SK-N-SH treated with all-trans-retinoic acid at 6 μM for 48 hours (cell line): ENCODE results near the gene TMEM163.

Experiments used
- ATAC-seq: fragments of 200-7000 bp; cut with Tn5 transposase; 3 replicates; pipeline ENCODE4 v1.9.1; 2020; ENCODE audit warnings: mild to moderate bottlenecking, moderate library complexity
- ARNTL ChIP-seq: fragments of 450-650 bp; formaldehyde crosslinking; IDR thresholded peaks from 2 replicates; pipeline ENCODE4 v1.5.0; 2020; ENCODE audit warnings: low read depth, mild to moderate bottlenecking, moderate library complexity, borderline replicate concordance
- CREB5 ChIP-seq: fragments of 250-450 bp; sonication (Bioruptor Pico); IDR thresholded peaks from 2 replicates; pipeline ENCODE4 v1.5.1; 2020; ENCODE audit warnings: low read depth, mild to moderate bottlenecking, moderate library complexity
- CSDC2 ChIP-seq: fragments of 250-450 bp; sonication (Bioruptor Pico); IDR thresholded peaks from 2 replicates; pipeline ENCODE4 v1.5.0; 2020; ENCODE audit warnings: mild to moderate bottlenecking, moderate library complexity
- CSRNP3 ChIP-seq: fragments of 250-450 bp; sonication (Bioruptor Pico); IDR thresholded peaks from 2 replicates; pipeline ENCODE4 v1.5.1; 2021; ENCODE audit warnings: mild to moderate bottlenecking, moderate library complexity
- ESRRG ChIP-seq: fragments of 250-450 bp; sonication (Bioruptor Pico); IDR thresholded peaks from 2 replicates; pipeline ENCODE4 v1.6.1; 2021; ENCODE audit warnings: mild to moderate bottlenecking
- GLIS3 ChIP-seq: fragments of 250-450 bp; sonication (Bioruptor Pico); IDR thresholded peaks from 2 replicates; pipeline ENCODE4 v1.5.0; 2020; ENCODE audit warnings: mild to moderate bottlenecking, moderate library complexity
- ISL1 ChIP-seq: fragments of 250-450 bp; sonication (Bioruptor Pico); IDR thresholded peaks from 2 replicates; pipeline ENCODE4 v2.1.2; 2022; ENCODE audit warnings: mild to moderate bottlenecking, moderate library complexity
- OSR1 ChIP-seq: fragments of 250-450 bp; sonication (Bioruptor Pico); IDR thresholded peaks from 2 replicates; pipeline ENCODE4 v1.8.0; 2022; ENCODE audit warnings: moderate library complexity, mild to moderate bottlenecking, inconsistent platforms
- PATZ1 ChIP-seq: fragments of 250-450 bp; sonication (Bioruptor Pico); IDR thresholded peaks from 2 replicates; pipeline ENCODE4 v1.8.0; 2020; ENCODE audit warnings: mild to moderate bottlenecking, moderate library complexity, borderline replicate concordance
- POU6F1 ChIP-seq: fragments of 250-450 bp; sonication (Bioruptor Pico); IDR thresholded peaks from 2 replicates; pipeline ENCODE4 v1.8.0; 2021; ENCODE audit warnings: low read depth, mild to moderate bottlenecking, moderate library complexity, borderline replicate concordance
- PPARA ChIP-seq: fragments of 250-450 bp; sonication (Bioruptor Pico); IDR thresholded peaks from 2 replicates; pipeline ENCODE4 v1.5.0; 2020; ENCODE audit warnings: mild to moderate bottlenecking, borderline replicate concordance
- RARB ChIP-seq: fragments of 250-450 bp; sonication (Bioruptor Pico); IDR thresholded peaks from 2 replicates; pipeline ENCODE4 v1.8.0; 2021; ENCODE audit warnings: mild to moderate bottlenecking, moderate library complexity
- SNAI2 ChIP-seq: fragments of 250-450 bp; sonication (Bioruptor Pico); IDR thresholded peaks from 2 replicates; pipeline ENCODE4 v1.5.0; 2020; ENCODE audit warnings: mild to moderate bottlenecking, moderate library complexity
- TCF4 ChIP-seq: fragments of 250-450 bp; sonication (Bioruptor Pico); IDR thresholded peaks from 2 replicates; pipeline ENCODE4 v1.8.0; 2021; ENCODE audit warnings: mild to moderate bottlenecking, moderate library complexity, borderline replicate concordance
- TOX ChIP-seq: fragments of 250-450 bp; sonication (Bioruptor Pico); IDR thresholded peaks from 2 replicates; pipeline ENCODE4 v1.8.0; 2021; ENCODE audit warnings: mild to moderate bottlenecking, moderate library complexity, borderline replicate concordance
- TSHZ2 ChIP-seq: fragments of 250-450 bp; sonication (Bioruptor Pico); IDR thresholded peaks from 2 replicates; pipeline ENCODE4 v1.5.0; 2020; ENCODE audit warnings: mild to moderate bottlenecking, moderate library complexity
- ZC3H10 ChIP-seq: fragments of 250-450 bp; sonication (Bioruptor Pico); IDR thresholded peaks from 2 replicates; pipeline ENCODE4 v1.5.1; 2021; ENCODE audit warnings: mild to moderate bottlenecking, moderate library complexity
- ZFP3 ChIP-seq: fragments of 250-450 bp; sonication (Bioruptor Pico); IDR thresholded peaks from 2 replicates; pipeline ENCODE4 v1.5.0; 2020; ENCODE audit warnings: mild to moderate bottlenecking, moderate library complexity
- ZFP30 ChIP-seq: fragments of 450-650 bp; formaldehyde crosslinking; IDR thresholded peaks from 2 replicates; pipeline ENCODE4 v1.5.0; 2022; ENCODE audit warnings: mild to moderate bottlenecking, moderate library complexity
- ZNF565 ChIP-seq: fragments of 450-650 bp; formaldehyde crosslinking; conservative IDR thresholded peaks from 2 replicates; pipeline ENCODE4 v1.5.0; 2020; ENCODE audit warnings: low read depth, mild to moderate bottlenecking, moderate library complexity
- ZNF70 ChIP-seq: fragments of 450-650 bp; formaldehyde crosslinking; IDR thresholded peaks from 2 replicates; pipeline ENCODE4 v1.5.0; 2020; ENCODE audit warnings: mild to moderate bottlenecking, moderate library complexity
- ZNF8 ChIP-seq: fragments of 450-650 bp; formaldehyde crosslinking; IDR thresholded peaks from 2 replicates; pipeline ENCODE4 v1.5.0; 2020; ENCODE audit warnings: mild to moderate bottlenecking, moderate library complexity

TMEM163 gene

DNA sequence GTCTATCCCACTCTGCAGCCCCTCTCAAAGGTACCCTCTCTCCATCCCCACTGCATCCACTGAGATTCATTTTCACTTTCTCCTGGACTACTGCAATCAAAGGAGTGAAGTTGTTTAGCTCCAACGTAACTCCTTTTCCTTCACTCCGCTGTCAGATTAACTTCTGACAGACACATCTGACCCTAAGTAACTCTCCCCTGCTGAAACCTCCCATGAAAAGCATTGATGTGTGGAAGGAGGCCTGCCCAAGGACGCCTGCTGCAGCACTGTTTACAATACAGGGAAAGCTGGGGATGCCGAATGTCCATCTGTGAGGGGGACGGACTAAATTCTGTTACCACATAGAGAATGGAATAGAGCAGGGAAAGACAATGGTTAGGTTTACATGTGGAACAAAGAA is 114.8 kb downstream of the TMEM163 start:
- ATAC-seq = no peak
- TF ChIP-seq GLIS3 (CRISPR knock-in tag) = no peak
- no peak for TF ChIP-seq ZNF70 (CRISPR knock-in tag)
- no peak for TF ChIP-seq POU6F1 (CRISPR knock-in tag)
- TF ChIP-seq ARNTL (CRISPR knock-in tag) = no peak
- no peak for TF ChIP-seq ZC3H10 (CRISPR knock-in tag)
- no peak for TF ChIP-seq CSDC2 (CRISPR knock-in tag)
- TF ChIP-seq SNAI2 (CRISPR knock-in tag) = no peak
- no peak for TF ChIP-seq ZFP30
- no peak for TF ChIP-seq OSR1 (CRISPR knock-in tag)
- TF ChIP-seq ZNF565 (CRISPR knock-in tag) = no peak
- TF ChIP-seq ZFP3 (CRISPR knock-in tag) = no peak
- no peak for TF ChIP-seq ESRRG (CRISPR knock-in tag)
- TF ChIP-seq PATZ1 = no peak
- TF ChIP-seq ZNF8 (CRISPR knock-in tag) = no peak
- no peak for TF ChIP-seq TCF4 (CRISPR knock-in tag)
- no peak for TF ChIP-seq CSRNP3
- TF ChIP-seq RARB (CRISPR knock-in tag) = no peak
- TF ChIP-seq TOX = no peak
- TF ChIP-seq PPARA (CRISPR knock-in tag) = no peak
- no peak for TF ChIP-seq TSHZ2 (CRISPR knock-in tag)

- no peak for ATAC-seq
- TF ChIP-seq ESRRG (CRISPR knock-in tag) (no peak), ZC3H10 (CRISPR knock-in tag) (no peak), ZFP3 (CRISPR knock-in tag) (no peak), SNAI2 (CRISPR knock-in tag) (no peak), ZNF8 (CRISPR knock-in tag) (no peak), CSRNP3 (no peak), ZNF70 (CRISPR knock-in tag) (no peak)
- TF ChIP-seq, all 23 proteins: peak for 0
These were observed 116.1 kb downstream of the TMEM163 start for GRCh38 chr2:134602666-134603065.

GRCh38 chr2:134601264-134601663 is 117.5 kb downstream of the TMEM163 start:
- no peak for ATAC-seq
- TF ChIP-seq ZNF70 (CRISPR knock-in tag) = no peak
- TF ChIP-seq TOX = no peak
- no peak for TF ChIP-seq ZNF8 (CRISPR knock-in tag)
- TF ChIP-seq ZFP30 = no peak
- TF ChIP-seq PPARA (CRISPR knock-in tag) = no peak
- no peak for TF ChIP-seq PATZ1
- TF ChIP-seq CSRNP3 = no peak
- TF ChIP-seq ISL1 (CRISPR knock-in tag) = no peak
- no peak for TF ChIP-seq CREB5
- TF ChIP-seq OSR1 (CRISPR knock-in tag) = no peak
- TF ChIP-seq ESRRG (CRISPR knock-in tag) = no peak
